K562 (cell line): Measurements from ENCODE around the gene WDR18. TPM values are rescaled to one million over a fixed set of nuclear protein-coding genes. Genes with fewer than 3 reads are reported as not detected.

Experiments
- CBFB ChIP-seq: sonication (generic); formaldehyde crosslinking; IDR thresholded peaks from 2 replicates; pipeline ENCODE4 v1.4.0; 2020; ENCODE audit warnings: mild to moderate bottlenecking, missing genetic modification reagents
- EP300 ChIP-seq: IDR thresholded peaks from 2 replicates; pipeline ENCODE4 v1.6.1; 2012; ENCODE audit warnings: low read length, improper control_type of control experiment
- GATA2 ChIP-seq: sonication (generic); formaldehyde crosslinking; IDR thresholded peaks from 2 replicates; pipeline ENCODE4 v1.4.0; 2020; ENCODE audit warnings: mild to moderate bottlenecking, missing genetic modification reagents
- MEF2D ChIP-seq: conservative IDR thresholded peaks from 2 replicates; pipeline ENCODE4 v1.6.1; 2016; ENCODE audit warnings: low read depth, missing genetic modification characterization, missing compliant biosample characterization
- MXI1 ChIP-seq: IDR thresholded peaks from 2 replicates; pipeline ENCODE4 v1.6.1; 2011; ENCODE audit warnings: low read depth, mild to moderate bottlenecking, improper control_type of control experiment, low read length
- NCOA4 ChIP-seq: fragments of 450-650 bp; IDR thresholded peaks from 2 replicates; pipeline ENCODE4 v1.6.1; 2018; ENCODE audit warnings: mild to moderate bottlenecking; ENCODE audit not compliant: partially characterized antibody
- NELFE ChIP-seq: IDR thresholded peaks from 2 replicates; pipeline ENCODE4 v1.6.1; 2011; ENCODE audit warnings: mild to moderate bottlenecking; ENCODE audit not compliant: insufficient read depth, insufficient read length
- PHTF2 ChIP-seq: fragments of 250-450 bp; sonication (Bioruptor Pico); IDR thresholded peaks from 2 replicates; pipeline ENCODE4 v1.5.0; 2021; ENCODE audit warnings: mild to moderate bottlenecking
- POLR2AphosphoS2 ChIP-seq: IDR thresholded peaks from 2 replicates; pipeline ENCODE4 v1.6.1; 2012; ENCODE audit warnings: low read length, improper control_type of control experiment
- RFX5 ChIP-seq: IDR thresholded peaks from 2 replicates; pipeline ENCODE4 v1.6.1; 2011; ENCODE audit warnings: low read depth, mild to moderate bottlenecking, improper control_type of control experiment, low read length
- SIX5 ChIP-seq, 2 experiments: IDR thresholded peaks; 2 replicates each; pipeline ENCODE4 v1.6.1; 2011; ENCODE audit warnings: low read length in 2 of 2, borderline replicate concordance in 1 of 2, low read depth in 1 of 2, mild to moderate bottlenecking in 1 of 2, moderate library complexity in 1 of 2; ENCODE audit not compliant: insufficient read depth in 1 of 2
- TFAP4 ChIP-seq: sonication (generic); formaldehyde crosslinking; IDR thresholded peaks from 2 replicates; pipeline ENCODE4 v1.8.0; 2022; ENCODE audit warnings: missing genetic modification reagents, mild to moderate bottlenecking, moderate library complexity, borderline replicate concordance
- TOE1 ChIP-seq, 2 experiments: fragments of 450-650 bp in 1 of 2; sonication (generic) in 1 of 2; formaldehyde crosslinking in 1 of 2; IDR thresholded peaks; 2 replicates each; pipeline versions ENCODE4 v1.7.1 to v1.8.0; 2016 to 2022; ENCODE audit warnings: borderline replicate concordance in 2 of 2, mild to moderate bottlenecking in 2 of 2, antibody characterized with exemption in 1 of 2, inconsistent platforms in 1 of 2, low read depth in 1 of 2, missing genetic modification reagents in 1 of 2, moderate library complexity in 1 of 2
- ZNF133 ChIP-seq: fragments of 250-450 bp; sonication (Bioruptor Pico); IDR thresholded peaks from 2 replicates; pipeline ENCODE4 v1.4.0; 2020; ENCODE audit warnings: mild to moderate bottlenecking
- ZNF717 ChIP-seq: fragments of 250-450 bp; sonication (Bioruptor Pico); IDR thresholded peaks from 2 replicates; pipeline ENCODE4 v1.5.0; 2021
- ZNF778 ChIP-seq: fragments of 450-650 bp; formaldehyde crosslinking; IDR thresholded peaks from 2 replicates; pipeline ENCODE4 v1.4.0; 2020; ENCODE audit warnings: mild to moderate bottlenecking, moderate library complexity
- polyA plus RNA-seq, 8 experiments: library from polyadenylated mRNA; depleted of rRNA in 4 of 8; stranded (reverse) in 5 of 8; unstranded in 3 of 8; fragments of >200 nt; fragmentation: Nextera tagmentation in 2 of 8; fragmentation: Illumina TruSeq in 1 of 8; extraction: Ambion mirVana in 2 of 8; extraction: Trizol in 1 of 8; gene quantifications; 2 replicates each; pipeline versions ENCODE4 v1.2.1 to v1.2.3, GENCODE V29; 2011 to 2014; ENCODE audit warnings: inconsistent platforms in 1 of 8, missing spikeins in 1 of 8
- total RNA-seq, 7 experiments: library from RNA; depleted of rRNA in 6 of 7; stranded (reverse); fragments of >200 nt in 6 of 7; fragmentation: Illumina TruSeq in 2 of 7; extraction: Trizol in 2 of 7; gene quantifications; 2 replicates each; pipeline versions ENCODE4 v1.2.1 to v1.2.3, GENCODE V29; 2011 to 2021; ENCODE audit warnings: low replicate concordance in 1 of 7
- TF ChIP-seq, protein P1 (sequence below): fragments of 450-650 bp; IDR thresholded peaks from 2 replicates; pipeline ENCODE4 v1.6.1; 2016; ENCODE audit warnings: low read depth
- TF ChIP-seq, protein P2 (sequence below): fragments of 250-450 bp; sonication (Bioruptor Pico); IDR thresholded peaks from 2 replicates; pipeline ENCODE4 v1.8.0; 2022; ENCODE audit warnings: moderate library complexity, mild to moderate bottlenecking, inconsistent platforms

The WDR18 gene
- total and polyA plus RNA-seq, 9 of the 15 experiments (the other 6 are each of a cell fraction or from before 2014, with no cell fraction given) = 0.65 to 181 (median 30.1) TPM

DNA sequence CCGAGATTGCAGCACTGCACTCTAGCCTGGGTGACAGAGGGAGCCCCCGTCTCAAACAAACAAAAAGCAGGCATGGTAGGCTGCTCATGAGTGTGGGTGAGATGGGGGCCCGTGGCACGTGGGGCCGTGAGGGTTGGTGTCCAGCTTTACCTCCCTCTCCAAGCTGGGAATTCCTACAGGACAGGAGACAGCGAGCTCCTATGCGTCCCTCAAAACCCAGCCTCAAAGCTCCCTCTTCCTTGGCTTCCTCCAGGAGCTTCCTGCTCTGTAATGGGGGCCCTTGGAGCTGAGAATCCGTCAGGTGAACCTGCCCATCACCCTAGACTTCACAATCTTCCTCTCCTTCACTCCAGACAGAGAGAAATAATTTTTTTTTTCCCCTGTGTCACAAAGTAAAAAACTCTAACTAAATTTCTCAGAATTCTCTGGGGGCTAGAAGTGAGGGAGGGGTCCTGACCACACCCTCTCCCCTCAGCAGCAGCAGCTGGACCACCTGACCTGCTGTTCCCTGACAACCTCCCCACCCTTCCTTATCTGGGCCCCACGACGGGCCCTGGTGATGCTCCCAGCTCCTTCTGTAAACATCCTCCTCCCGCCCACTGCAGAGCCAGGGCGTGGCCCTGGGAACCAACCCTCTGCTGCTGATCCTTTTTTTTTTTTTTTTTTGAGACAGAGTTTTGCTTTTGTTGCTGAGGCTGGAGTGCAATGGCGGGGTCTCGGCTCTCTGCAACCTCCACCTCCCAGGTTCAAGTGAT is 22.1 kb upstream of the WDR18 start (continued):
- TF ChIP-seq, protein P1, sequence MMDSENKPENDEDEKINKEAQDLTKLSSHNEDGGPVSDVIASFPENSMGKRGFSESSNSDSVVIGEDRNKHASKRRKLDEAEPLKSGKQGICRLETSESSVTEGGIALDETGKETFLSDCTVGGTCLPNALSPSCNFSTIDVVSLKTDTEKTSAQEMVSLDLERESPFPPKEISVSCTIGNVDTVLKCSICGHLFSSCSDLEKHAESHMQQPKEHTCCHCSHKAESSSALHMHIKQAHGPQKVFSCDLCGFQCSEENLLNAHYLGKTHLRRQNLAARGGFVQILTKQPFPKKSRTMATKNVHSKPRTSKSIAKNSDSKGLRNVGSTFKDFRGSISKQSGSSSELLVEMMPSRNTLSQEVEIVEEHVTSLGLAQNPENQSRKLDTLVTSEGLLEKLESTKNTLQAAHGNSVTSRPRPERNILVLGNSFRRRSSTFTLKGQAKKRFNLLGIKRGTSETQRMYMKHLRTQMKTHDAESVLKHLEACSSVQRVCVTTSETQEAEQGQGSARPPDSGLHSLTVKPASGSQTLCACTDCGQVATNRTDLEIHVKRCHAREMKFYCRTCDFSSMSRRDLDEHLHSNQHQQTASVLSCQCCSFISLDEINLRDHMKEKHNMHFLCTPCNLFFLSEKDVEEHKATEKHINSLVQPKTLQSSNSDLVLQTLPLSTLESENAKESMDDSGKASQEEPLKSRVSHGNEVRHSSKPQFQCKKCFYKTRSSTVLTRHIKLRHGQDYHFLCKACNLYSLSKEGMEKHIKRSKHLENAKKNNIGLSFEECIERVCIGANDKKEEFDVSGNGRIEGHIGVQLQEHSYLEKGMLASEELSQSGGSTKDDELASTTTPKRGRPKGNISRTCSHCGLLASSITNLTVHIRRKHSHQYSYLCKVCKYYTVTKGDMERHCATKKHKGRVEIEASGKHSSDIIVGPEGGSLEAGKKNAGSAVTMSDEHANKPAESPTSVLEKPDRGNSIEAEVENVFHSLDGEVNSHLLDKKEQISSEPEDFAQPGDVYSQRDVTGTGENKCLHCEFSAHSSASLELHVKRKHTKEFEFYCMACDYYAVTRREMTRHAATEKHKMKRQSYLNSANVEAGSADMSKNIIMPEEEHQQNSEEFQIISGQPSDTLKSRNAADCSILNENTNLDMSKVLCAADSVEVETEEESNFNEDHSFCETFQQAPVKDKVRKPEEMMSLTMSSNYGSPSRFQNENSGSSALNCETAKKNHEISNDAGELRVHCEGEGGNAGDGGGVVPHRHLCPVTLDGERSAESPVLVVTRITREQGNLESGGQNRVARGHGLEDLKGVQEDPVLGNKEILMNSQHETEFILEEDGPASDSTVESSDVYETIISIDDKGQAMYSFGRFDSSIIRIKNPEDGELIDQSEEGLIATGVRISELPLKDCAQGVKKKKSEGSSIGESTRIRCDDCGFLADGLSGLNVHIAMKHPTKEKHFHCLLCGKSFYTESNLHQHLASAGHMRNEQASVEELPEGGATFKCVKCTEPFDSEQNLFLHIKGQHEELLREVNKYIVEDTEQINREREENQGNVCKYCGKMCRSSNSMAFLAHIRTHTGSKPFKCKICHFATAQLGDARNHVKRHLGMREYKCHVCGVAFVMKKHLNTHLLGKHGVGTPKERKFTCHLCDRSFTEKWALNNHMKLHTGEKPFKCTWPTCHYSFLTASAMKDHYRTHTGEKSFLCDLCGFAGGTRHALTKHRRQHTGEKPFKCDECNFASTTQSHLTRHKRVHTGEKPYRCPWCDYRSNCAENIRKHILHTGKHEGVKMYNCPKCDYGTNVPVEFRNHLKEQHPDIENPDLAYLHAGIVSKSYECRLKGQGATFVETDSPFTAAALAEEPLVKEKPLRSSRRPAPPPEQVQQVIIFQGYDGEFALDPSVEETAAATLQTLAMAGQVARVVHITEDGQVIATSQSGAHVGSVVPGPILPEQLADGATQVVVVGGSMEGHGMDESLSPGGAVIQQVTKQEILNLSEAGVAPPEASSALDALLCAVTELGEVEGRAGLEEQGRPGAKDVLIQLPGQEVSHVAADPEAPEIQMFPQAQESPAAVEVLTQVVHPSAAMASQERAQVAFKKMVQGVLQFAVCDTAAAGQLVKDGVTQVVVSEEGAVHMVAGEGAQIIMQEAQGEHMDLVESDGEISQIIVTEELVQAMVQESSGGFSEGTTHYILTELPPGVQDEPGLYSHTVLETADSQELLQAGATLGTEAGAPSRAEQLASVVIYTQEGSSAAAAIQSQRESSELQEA = no peak
- TF ChIP-seq MEF2D (tag) (no peak), ZNF778 (CRISPR knock-in tag) (no peak), CBFB (no peak), TOE1 (IDR thresholded peaks at IDR 0.05; ENCODE audit: borderline replicate concordance) (no peak), TOE1 (CRISPR knock-in tag; IDR thresholded peaks at IDR 0.05; ENCODE audit: borderline replicate concordance, low read depth) (no peak), PHTF2 (CRISPR knock-in tag) (no peak), POLR2AphosphoS2 (no peak), RFX5 (no peak), NELFE (no peak), ZNF717 (CRISPR knock-in tag) (no peak), GATA2 (no peak), ZNF133 (CRISPR knock-in tag) (no peak), TFAP4 (CRISPR knock-in tag) (peak; percentile 77), SIX5 (IDR thresholded peaks at IDR 0.05; ENCODE audit: borderline replicate concordance in 1 of 2, insufficient read depth in 1 of 2, low read depth in 1 of 2, low read length in 2 of 2) (no peak), NCOA4 (no peak), EP300 (peak; percentile 76; the same call in 1 of the 2 replicates), MXI1 (no peak)
- TF ChIP-seq, protein P2, sequence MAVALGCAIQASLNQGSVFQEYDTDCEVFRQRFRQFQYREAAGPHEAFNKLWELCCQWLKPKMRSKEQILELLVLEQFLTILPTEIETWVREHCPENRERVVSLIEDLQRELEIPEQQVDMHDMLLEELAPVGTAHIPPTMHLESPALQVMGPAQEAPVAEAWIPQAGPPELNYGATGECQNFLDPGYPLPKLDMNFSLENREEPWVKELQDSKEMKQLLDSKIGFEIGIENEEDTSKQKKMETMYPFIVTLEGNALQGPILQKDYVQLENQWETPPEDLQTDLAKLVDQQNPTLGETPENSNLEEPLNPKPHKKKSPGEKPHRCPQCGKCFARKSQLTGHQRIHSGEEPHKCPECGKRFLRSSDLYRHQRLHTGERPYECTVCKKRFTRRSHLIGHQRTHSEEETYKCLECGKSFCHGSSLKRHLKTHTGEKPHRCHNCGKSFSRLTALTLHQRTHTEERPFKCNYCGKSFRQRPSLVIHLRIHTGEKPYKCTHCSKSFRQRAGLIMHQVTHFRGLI (CRISPR knock-in tag) = no peak
